DOHH2 (cell line): ENCODE results near the gene FBLN1.

Source experiments
- H3F3A ChIP-seq: fragments of 200-600 bp; sonication (generic), shearing (Covaris generic); 2 replicates; pipeline ENCODE4 v1.6.0; 2016; ENCODE audit warnings: antibody characterized with exemption, mild to moderate bottlenecking; ENCODE audit not compliant: control insufficient read depth, insufficient read depth
- H3K27ac ChIP-seq: fragments of 200-600 bp; sonication (generic); 2 replicates; pipeline ENCODE4 v1.5.1; 2014; ENCODE audit warnings: low read depth, mild to moderate bottlenecking, low read length, moderate library complexity
- H3K27me3 ChIP-seq: fragments of 200-600 bp; sonication (generic); 2 replicates; pipeline ENCODE4 v1.6.1; 2014; ENCODE audit warnings: mild to moderate bottlenecking, low read length, mixed read lengths; ENCODE audit not compliant: control insufficient read depth
- H3K36me3 ChIP-seq: fragments of 200-600 bp; sonication (generic); 2 replicates; pipeline ENCODE4 v1.6.1; 2014; ENCODE audit warnings: mild to moderate bottlenecking, low read length, moderate library complexity, mixed read lengths; ENCODE audit not compliant: control insufficient read depth
- H3K4me1 ChIP-seq: fragments of 200-600 bp; sonication (generic); 2 replicates; pipeline ENCODE4 v1.6.1; 2014; ENCODE audit warnings: mild to moderate bottlenecking, low read length, mixed read lengths; ENCODE audit not compliant: control insufficient read depth
- H3K4me2 ChIP-seq: fragments of 200-600 bp; sonication (generic); 2 replicates; pipeline ENCODE4 v1.6.0; 2014; ENCODE audit warnings: mild to moderate bottlenecking, low read length, moderate library complexity
- H3K4me3 ChIP-seq: fragments of 200-600 bp; sonication (generic); 2 replicates; pipeline ENCODE4 v1.5.1; 2014; ENCODE audit warnings: mild to moderate bottlenecking, low read length, mixed read lengths
- H3K79me2 ChIP-seq: fragments of 200-600 bp; sonication (generic); 2 replicates; pipeline ENCODE4 v1.6.1; 2014; ENCODE audit warnings: mild to moderate bottlenecking, low read length, mixed read lengths; ENCODE audit not compliant: control insufficient read depth
- H3K9me2 ChIP-seq: fragments of 200-600 bp; sonication (generic); replicated peaks from 2 replicates; pipeline ENCODE4 v1.6.1; 2014; ENCODE audit warnings: mild to moderate bottlenecking, low read length, mixed read lengths; ENCODE audit not compliant: control insufficient read depth
- H3K9me3 ChIP-seq: fragments of 200-600 bp; sonication (generic); 2 replicates; pipeline ENCODE4 v1.6.1; 2014; ENCODE audit warnings: antibody characterized with exemption, low read length, mixed read lengths; ENCODE audit not compliant: control insufficient read depth, insufficient read depth
- H4K20me1 ChIP-seq: fragments of 200-600 bp; sonication (generic); 2 replicates; pipeline ENCODE4 v1.6.0; 2014; ENCODE audit warnings: low read depth, mild to moderate bottlenecking, antibody characterized with exemption, low read length, moderate library complexity; ENCODE audit not compliant: control insufficient read depth, insufficient read depth
- EZH2phosphoT487 ChIP-seq: fragments of 200-600 bp; sonication (generic); IDR thresholded peaks from 2 replicates; pipeline ENCODE4 v1.6.1; 2017; ENCODE audit warnings: borderline replicate concordance, mild to moderate bottlenecking, antibody characterized with exemption, low read length, moderate library complexity, mixed read lengths
- TF ChIP-seq, protein P1 (sequence below): fragments of 200-600 bp; sonication (generic); IDR thresholded peaks from one replicate; pipeline ENCODE4 v1.5.1; 2014; ENCODE audit warnings: antibody characterized with exemption, mild to moderate bottlenecking, low read depth, low read length; ENCODE audit not compliant: poor library complexity, severe bottlenecking

FBLN1 gene

DNA sequence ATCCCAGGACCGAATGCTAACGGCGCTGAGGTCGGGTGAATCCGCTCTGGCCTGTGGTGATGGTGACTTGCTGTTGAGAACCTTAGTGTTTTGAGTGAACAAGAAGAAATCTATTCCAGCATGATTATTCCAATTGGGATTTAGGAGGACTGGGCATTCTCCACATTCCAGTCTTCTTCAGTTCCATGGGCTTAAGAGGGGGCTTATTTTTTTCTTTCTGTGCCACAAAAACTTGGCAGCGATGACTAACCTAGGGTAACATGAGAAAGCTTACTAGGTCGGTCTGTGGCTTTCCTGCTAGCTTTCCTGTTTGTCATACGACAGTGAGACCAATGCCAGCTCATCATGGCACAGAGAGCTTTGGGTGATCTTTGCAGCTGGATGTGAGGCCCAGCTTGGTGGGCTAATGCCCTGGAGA is 106.1 kb downstream of the FBLN1 start:
- TF ChIP-seq, protein P1, sequence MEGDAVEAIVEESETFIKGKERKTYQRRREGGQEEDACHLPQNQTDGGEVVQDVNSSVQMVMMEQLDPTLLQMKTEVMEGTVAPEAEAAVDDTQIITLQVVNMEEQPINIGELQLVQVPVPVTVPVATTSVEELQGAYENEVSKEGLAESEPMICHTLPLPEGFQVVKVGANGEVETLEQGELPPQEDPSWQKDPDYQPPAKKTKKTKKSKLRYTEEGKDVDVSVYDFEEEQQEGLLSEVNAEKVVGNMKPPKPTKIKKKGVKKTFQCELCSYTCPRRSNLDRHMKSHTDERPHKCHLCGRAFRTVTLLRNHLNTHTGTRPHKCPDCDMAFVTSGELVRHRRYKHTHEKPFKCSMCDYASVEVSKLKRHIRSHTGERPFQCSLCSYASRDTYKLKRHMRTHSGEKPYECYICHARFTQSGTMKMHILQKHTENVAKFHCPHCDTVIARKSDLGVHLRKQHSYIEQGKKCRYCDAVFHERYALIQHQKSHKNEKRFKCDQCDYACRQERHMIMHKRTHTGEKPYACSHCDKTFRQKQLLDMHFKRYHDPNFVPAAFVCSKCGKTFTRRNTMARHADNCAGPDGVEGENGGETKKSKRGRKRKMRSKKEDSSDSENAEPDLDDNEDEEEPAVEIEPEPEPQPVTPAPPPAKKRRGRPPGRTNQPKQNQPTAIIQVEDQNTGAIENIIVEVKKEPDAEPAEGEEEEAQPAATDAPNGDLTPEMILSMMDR: no peak
- no peak for TF ChIP-seq EZH2phosphoT487
- Histone ChIP-seq H3K9me3 (no peaks in the 10 kb centered on the region), H3K27me3 (no peaks in the 10 kb centered on the region), H3K36me3 (no peaks in the 10 kb centered on the region), H3K9me2 (no peaks in the 10 kb centered on the region), H3K4me1 (no peaks in the 10 kb centered on the region), H3K4me3 (no peak overlapping the region), H3F3A (no peaks in the 10 kb centered on the region), H3K4me2 (no peak overlapping the region), H3K27ac (no peak overlapping the region), H3K79me2 (no peaks in the 10 kb centered on the region), H4K20me1 (no peaks in the 10 kb centered on the region)

DNA sequence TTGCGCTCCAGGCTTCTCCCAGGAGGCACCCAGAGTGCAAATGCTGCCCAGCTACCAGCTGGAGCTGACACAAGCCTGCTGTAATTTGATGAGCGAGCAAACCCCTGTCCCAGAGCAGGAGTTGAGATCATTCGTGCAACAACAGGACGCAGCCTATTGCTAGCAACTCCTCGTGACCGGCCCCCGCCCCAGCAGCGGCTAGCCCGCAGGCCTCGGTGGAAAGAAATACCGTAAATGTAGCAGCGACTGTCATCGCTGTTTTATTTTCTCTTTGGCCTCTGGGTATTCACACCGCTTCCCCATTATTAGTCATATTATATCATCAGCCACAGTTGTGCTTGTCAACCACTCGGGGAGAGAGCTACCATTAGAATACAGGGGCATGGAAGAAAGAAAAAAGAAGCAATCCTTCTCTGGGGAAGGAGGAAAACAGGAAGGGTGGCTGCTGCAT is 109.8 kb downstream of the FBLN1 start:
- Histone ChIP-seq H3K4me3 (no peak overlapping the region), H3K4me2 (no peak overlapping the region)

DNA sequence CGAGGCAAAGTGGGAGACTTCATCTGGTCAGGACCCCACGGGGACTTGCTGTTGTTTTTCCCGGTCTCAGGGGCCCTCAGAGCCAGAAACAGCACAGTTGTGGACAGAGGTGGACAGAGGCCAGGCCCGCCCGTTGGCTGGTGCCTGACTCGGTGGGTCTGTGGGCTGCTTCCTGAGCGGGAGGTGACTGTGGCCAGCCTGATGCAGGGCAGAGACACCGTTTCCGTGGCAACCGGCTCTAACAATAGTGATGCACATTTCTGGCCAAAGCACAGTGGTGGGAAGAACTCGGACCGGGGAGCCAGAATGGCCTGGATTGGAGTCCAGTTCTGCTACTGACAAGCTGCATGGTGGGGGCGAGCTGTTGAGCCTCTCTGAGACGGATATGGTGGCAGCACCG is 110.3 kb downstream of the FBLN1 start:
- Histone ChIP-seq H3K27me3 (no peaks in the 10 kb centered on the region), H4K20me1 (no peaks in the 10 kb centered on the region), H3K36me3 (no peaks in the 10 kb centered on the region), H3K9me3 (no peaks in the 10 kb centered on the region), H3K4me2 (no peak overlapping the region), H3K4me3 (no peak overlapping the region), H3K27ac (no peak overlapping the region), H3K9me2 (no peaks in the 10 kb centered on the region), H3F3A (no peaks in the 10 kb centered on the region), H3K4me1 (no peaks in the 10 kb centered on the region), H3K79me2 (no peaks in the 10 kb centered on the region)
- TF ChIP-seq EZH2phosphoT487: no peak
- TF ChIP-seq, protein P1: no peak

More for the DNA sequence above, 109.8 kb downstream of the FBLN1 start:
- H3K9me3 ChIP-seq: no peaks in the 10 kb centered on the region
- no peaks in the 10 kb centered on the region for H3K4me1 ChIP-seq
- H3K36me3 ChIP-seq: no peaks in the 10 kb centered on the region
- H3K27me3 ChIP-seq: no peaks in the 10 kb centered on the region
- H3F3A ChIP-seq: no peaks in the 10 kb centered on the region
- no peaks in the 10 kb centered on the region for H4K20me1 ChIP-seq
- no peak overlapping the region for H3K27ac ChIP-seq
- H3K9me2 ChIP-seq: no peaks in the 10 kb centered on the region
- H3K79me2 ChIP-seq: no peaks in the 10 kb centered on the region
- TF ChIP-seq EZH2phosphoT487: no peak
- TF ChIP-seq, protein P1: no peak
